HepG2 (cell line): ENCODE data around the gene NMT2. TPM values are rescaled to one million over a fixed set of nuclear protein-coding genes. Genes with fewer than 3 reads are reported as not detected.

Experiments used
- FOXK1 ChIP-seq: sonication (generic); formaldehyde crosslinking; IDR thresholded peaks from 2 replicates; pipeline ENCODE4 v1.4.0; 2020; ENCODE audit warnings: low read depth, missing genetic modification reagents, borderline replicate concordance
- HNF4A ChIP-seq: sonication (generic); formaldehyde crosslinking; IDR thresholded peaks from 2 replicates; pipeline ENCODE4 v1.4.0; 2020; ENCODE audit warnings: missing genetic modification reagents
- RAD21 ChIP-seq: fragments of 450-650 bp; formaldehyde crosslinking; IDR thresholded peaks from 2 replicates; pipeline ENCODE4 v1.5.0; 2020; ENCODE audit warnings: mild to moderate bottlenecking
- STAG1 ChIP-seq: sonication (generic); formaldehyde crosslinking; IDR thresholded peaks from 2 replicates; pipeline ENCODE4 v1.4.0; 2020; ENCODE audit warnings: missing genetic modification reagents
- ZNF574 ChIP-seq: sonication (generic); formaldehyde crosslinking; IDR thresholded peaks from 2 replicates; pipeline ENCODE4 v1.4.0; 2020; ENCODE audit warnings: missing genetic modification reagents
- ZNF607 ChIP-seq: sonication (generic); formaldehyde crosslinking; IDR thresholded peaks from 2 replicates; pipeline ENCODE4 v1.5.1; 2020; ENCODE audit warnings: missing genetic modification reagents, mild to moderate bottlenecking, borderline replicate concordance
- ZNF644 ChIP-seq: IDR thresholded peaks from 2 replicates; pipeline ENCODE4 v1.6.1; 2016; ENCODE audit warnings: low read depth
- ZNF652 ChIP-seq: IDR thresholded peaks from 2 replicates; pipeline ENCODE4 v1.6.1; 2016; ENCODE audit warnings: low read depth, borderline replicate concordance
- ZSCAN22 ChIP-seq: sonication (generic); formaldehyde crosslinking; IDR thresholded peaks from 2 replicates; pipeline ENCODE4 v1.4.0; 2020; ENCODE audit warnings: mild to moderate bottlenecking, missing genetic modification reagents
- polyA plus RNA-seq, 8 experiments: library from polyadenylated mRNA; depleted of rRNA in 3 of 8; stranded (reverse) in 7 of 8; unstranded in 1 of 8; fragments of >200 nt; fragmentation: Illumina TruSeq in 4 of 8; extraction: Trizol in 4 of 8; gene quantifications; 2 replicates each; pipeline versions ENCODE4 v1.2.1 to v1.2.3, GENCODE V29; 2011 to 2016; ENCODE audit warnings: low read depth in 4 of 8, missing spikeins in 1 of 8, mixed read lengths in 1 of 8; ENCODE audit not compliant: insufficient read depth in 1 of 8
- total RNA-seq, 5 experiments: library from RNA; depleted of rRNA; stranded (reverse); fragments of >200 nt; fragmentation: Illumina TruSeq; extraction: Trizol; gene quantifications; 2 replicates each; pipeline ENCODE4 v1.2.3, GENCODE V29; 2016; ENCODE audit warnings: low read depth in 1 of 5
- TF ChIP-seq, protein P1 (sequence below): sonication (generic); formaldehyde crosslinking; IDR thresholded peaks from 2 replicates; pipeline ENCODE4 v1.5.0; 2020; ENCODE audit warnings: mild to moderate bottlenecking, missing genetic modification reagents, moderate library complexity
- TF ChIP-seq, protein P2 (sequence below), 2 experiments: sonication (generic) in 1 of 2; formaldehyde crosslinking in 1 of 2; IDR thresholded peaks; 2 replicates each; pipeline versions ENCODE4 v1.4.0 to v1.6.1; 2018 to 2020; ENCODE audit warnings: missing genetic modification reagents in 2 of 2, borderline replicate concordance in 1 of 2, low read depth in 1 of 2, mild to moderate bottlenecking in 1 of 2, missing biosample characterization in 1 of 2

Gene NMT2
- total and polyA plus RNA-seq, 2 of the 13 experiments (the other 11 are each of a cell fraction or from before 2014, with no cell fraction given) = 10.1 to 23.8 TPM

DNA sequence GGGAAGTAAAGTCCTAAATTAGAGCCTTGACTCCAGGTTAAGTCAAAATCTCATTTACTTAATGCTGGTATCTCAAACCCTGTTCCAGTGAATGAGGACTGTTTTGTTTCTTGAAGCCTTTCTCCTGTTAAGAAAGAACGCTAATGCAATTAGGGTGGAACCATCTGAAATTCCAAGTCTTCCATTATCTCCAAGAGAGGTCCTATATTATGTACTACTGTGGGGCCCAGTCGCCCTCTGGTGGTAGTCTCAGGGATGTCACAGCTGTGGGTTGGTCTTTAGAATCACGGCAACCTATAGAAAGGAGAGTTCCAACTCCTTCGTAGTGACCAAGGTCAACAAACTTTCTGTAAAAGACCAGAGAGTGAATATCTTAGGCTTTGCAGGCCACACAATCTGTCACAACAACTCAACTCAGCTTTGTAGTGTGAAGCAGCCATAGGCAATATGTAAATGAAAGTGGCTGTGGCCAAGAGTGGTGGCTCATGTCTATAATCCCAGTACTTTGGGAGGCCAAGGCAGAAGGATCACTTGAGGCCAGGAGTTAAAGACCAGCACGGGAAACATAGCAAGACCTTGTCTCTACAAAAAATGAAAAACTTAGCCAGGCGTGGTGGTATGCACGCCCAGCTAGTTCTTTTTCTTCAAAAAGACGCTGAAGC is 62.0 kb downstream of the NMT2 start (continued):
- TF ChIP-seq ZNF574 (CRISPR knock-in tag) (0 out of 2 replicates have a peak, but pooled peaks have one; percentile 21), HNF4A (CRISPR knock-in tag) (peak; percentile 16; the same call in 1 of the 2 replicates), ZSCAN22 (no peak), FOXK1 (CRISPR knock-in tag) (0 out of 2 replicates have a peak, but pooled peaks have one; percentile 17), ZNF652 (CRISPR knock-in tag) (peak; percentile 39; the same call in 1 of the 2 replicates), STAG1 (peak; percentile 87), ZNF607 (CRISPR knock-in tag) (peak; percentile 41; the same call in 1 of the 2 replicates), ZNF644 (CRISPR knock-in tag) (no peak), RAD21 (peak; percentile 58; the same call in 1 of the 2 replicates)
- TF ChIP-seq, protein P1, sequence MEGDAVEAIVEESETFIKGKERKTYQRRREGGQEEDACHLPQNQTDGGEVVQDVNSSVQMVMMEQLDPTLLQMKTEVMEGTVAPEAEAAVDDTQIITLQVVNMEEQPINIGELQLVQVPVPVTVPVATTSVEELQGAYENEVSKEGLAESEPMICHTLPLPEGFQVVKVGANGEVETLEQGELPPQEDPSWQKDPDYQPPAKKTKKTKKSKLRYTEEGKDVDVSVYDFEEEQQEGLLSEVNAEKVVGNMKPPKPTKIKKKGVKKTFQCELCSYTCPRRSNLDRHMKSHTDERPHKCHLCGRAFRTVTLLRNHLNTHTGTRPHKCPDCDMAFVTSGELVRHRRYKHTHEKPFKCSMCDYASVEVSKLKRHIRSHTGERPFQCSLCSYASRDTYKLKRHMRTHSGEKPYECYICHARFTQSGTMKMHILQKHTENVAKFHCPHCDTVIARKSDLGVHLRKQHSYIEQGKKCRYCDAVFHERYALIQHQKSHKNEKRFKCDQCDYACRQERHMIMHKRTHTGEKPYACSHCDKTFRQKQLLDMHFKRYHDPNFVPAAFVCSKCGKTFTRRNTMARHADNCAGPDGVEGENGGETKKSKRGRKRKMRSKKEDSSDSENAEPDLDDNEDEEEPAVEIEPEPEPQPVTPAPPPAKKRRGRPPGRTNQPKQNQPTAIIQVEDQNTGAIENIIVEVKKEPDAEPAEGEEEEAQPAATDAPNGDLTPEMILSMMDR = peak; percentile 88
- TF ChIP-seq, protein P2, sequence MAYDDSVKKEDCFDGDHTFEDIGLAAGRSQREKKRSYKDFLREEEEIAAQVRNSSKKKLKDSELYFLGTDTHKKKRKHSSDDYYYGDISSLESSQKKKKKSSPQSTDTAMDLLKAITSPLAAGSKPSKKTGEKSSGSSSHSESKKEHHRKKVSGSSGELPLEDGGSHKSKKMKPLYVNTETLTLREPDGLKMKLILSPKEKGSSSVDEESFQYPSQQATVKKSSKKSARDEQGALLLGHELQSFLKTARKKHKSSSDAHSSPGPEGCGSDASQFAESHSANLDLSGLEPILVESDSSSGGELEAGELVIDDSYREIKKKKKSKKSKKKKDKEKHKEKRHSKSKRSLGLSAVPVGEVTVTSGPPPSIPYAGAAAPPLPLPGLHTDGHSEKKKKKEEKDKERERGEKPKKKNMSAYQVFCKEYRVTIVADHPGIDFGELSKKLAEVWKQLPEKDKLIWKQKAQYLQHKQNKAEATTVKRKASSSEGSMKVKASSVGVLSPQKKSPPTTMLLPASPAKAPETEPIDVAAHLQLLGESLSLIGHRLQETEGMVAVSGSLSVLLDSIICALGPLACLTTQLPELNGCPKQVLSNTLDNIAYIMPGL (CRISPR knock-in tag; IDR thresholded peaks at IDR 0.05; ENCODE audit: borderline replicate concordance in 1 of 2, low read depth in 1 of 2) = peak in 1 of 2 experiments; percentile 35; a peak in 1 of 4 replicates
